ENCODE results near the gene C17orf113.
"Not testable (repeated sequence)": the region's sequence is repeated elsewhere in the genome, so short reads cannot be mapped to it uniquely, and the experiment has no call there.

The C17orf113 gene

GRCh38 chr17:42016941-42017865 lies 33.2 kb downstream of the C17orf113 start, which contains the start of gene DNAJC7:
Gene DNAJC7, minus strand, starts transcription at chr17:42017439. Its CDS starts 23 bp downstream, at chr17:42017416.
- H3K4me3 Mint-ChIP-seq, result peak within 1 kb of the TSS; percentile 94
- H3K27me3 Mint-ChIP-seq, result no peaks in the 10 kb centered on the region
- H3K36me3 Mint-ChIP-seq, result peaks cover 5% of the 10 kb centered on the region
- H3K9me3 Mint-ChIP-seq, result no peaks in the 10 kb centered on the region
- peaks cover 63% of the 10 kb centered on the region for H3K4me1 Mint-ChIP-seq
- H3K27ac Mint-ChIP-seq, result peak within 1 kb of the TSS; percentile 96

- H3K36me3 Mint-ChIP-seq, result peaks cover 3% of the 10 kb centered on the region
- no peaks in the 10 kb centered on the region for H3K9me3 Mint-ChIP-seq
- H3K4me3 Mint-ChIP-seq, result peak overlapping the region; percentile 94
- H3K27ac Mint-ChIP-seq, result peak overlapping the region; percentile 96
- H3K27me3 Mint-ChIP-seq, result no peaks in the 10 kb centered on the region
- peaks cover 66% of the 10 kb centered on the region for H3K4me1 Mint-ChIP-seq
Measured at GRCh38 chr17:42016411-42016831, 34.0 kb downstream of the C17orf113 start.

GRCh38 chr17:42013740-42014139 lies 36.7 kb downstream of the C17orf113 start:
- not testable (repeated sequence) for H3K36me3 Mint-ChIP-seq, H3K4me3 Mint-ChIP-seq, H3K9me3 Mint-ChIP-seq, H3K27me3 Mint-ChIP-seq, H3K27ac Mint-ChIP-seq
- H3K4me1 Mint-ChIP-seq, result peaks cover 69% of the 10 kb centered on the region

- not testable (repeated sequence) for H3K27ac Mint-ChIP-seq, H3K27me3 Mint-ChIP-seq, H3K4me3 Mint-ChIP-seq, H3K36me3 Mint-ChIP-seq, H3K9me3 Mint-ChIP-seq
- peaks cover 58% of the 10 kb centered on the region for H3K4me1 Mint-ChIP-seq
Measured at GRCh38 chr17:42012363-42012762, 38.0 kb downstream of the C17orf113 start.

GRCh38 chr17:42010898-42011516 lies 39.4 kb downstream of the C17orf113 start:
- no peaks in the 10 kb centered on the region for H3K36me3 Mint-ChIP-seq
- H3K9me3 Mint-ChIP-seq, result no peaks in the 10 kb centered on the region
- peaks cover 60% of the 10 kb centered on the region for H3K4me1 Mint-ChIP-seq
- H3K4me3 Mint-ChIP-seq, result no peak overlapping the region
- no peak overlapping the region for H3K27ac Mint-ChIP-seq
- H3K27me3 Mint-ChIP-seq, result no peaks in the 10 kb centered on the region

GRCh38 chr17:42010266-42010680 lies 40.1 kb downstream of the C17orf113 start:
- H3K36me3 Mint-ChIP-seq, H3K4me3 Mint-ChIP-seq, H3K27ac Mint-ChIP-seq, H3K9me3 Mint-ChIP-seq, H3K27me3 Mint-ChIP-seq: not testable (repeated sequence)
- peaks cover 58% of the 10 kb centered on the region for H3K4me1 Mint-ChIP-seq

GRCh38 chr17:42009170-42009569 lies 41.2 kb downstream of the C17orf113 start:
- Mint-ChIP-seq H3K9me3 (no peaks in the 10 kb centered on the region), H3K27me3 (no peaks in the 10 kb centered on the region), H3K36me3 (no peaks in the 10 kb centered on the region), H3K4me3 (peak overlapping the region; percentile 42), H3K4me1 (peaks cover 64% of the 10 kb centered on the region), H3K27ac (no peak overlapping the region)

- Mint-ChIP-seq H3K9me3 (no peaks in the 10 kb centered on the region), H3K27me3 (no peaks in the 10 kb centered on the region), H3K27ac (peak overlapping the region; percentile 5), H3K4me3 (no peak overlapping the region), H3K4me1 (peaks cover 47% of the 10 kb centered on the region), H3K36me3 (no peaks in the 10 kb centered on the region)
Measured at GRCh38 chr17:42005166-42005565, 45.2 kb downstream of the C17orf113 start.

- H3K4me1 Mint-ChIP-seq, result peaks cover 33% of the 10 kb centered on the region
- H3K36me3 Mint-ChIP-seq, result no peaks in the 10 kb centered on the region
- no peak overlapping the region for H3K4me3 Mint-ChIP-seq
- H3K9me3 Mint-ChIP-seq, result no peaks in the 10 kb centered on the region
- H3K27ac Mint-ChIP-seq, result peak overlapping the region; percentile 13
- H3K27me3 Mint-ChIP-seq, result no peaks in the 10 kb centered on the region
Measured at GRCh38 chr17:42002792-42003301, 47.6 kb downstream of the C17orf113 start.

GRCh38 chr17:42002175-42002791 lies 48.1 kb downstream of the C17orf113 start:
- no peak overlapping the region for H3K4me3 Mint-ChIP-seq
- peak overlapping the region; percentile 13 for H3K27ac Mint-ChIP-seq
- no peaks in the 10 kb centered on the region for H3K27me3 Mint-ChIP-seq
- H3K9me3 Mint-ChIP-seq, result no peaks in the 10 kb centered on the region
- peaks cover 32% of the 10 kb centered on the region for H3K4me1 Mint-ChIP-seq
- H3K36me3 Mint-ChIP-seq, result no peaks in the 10 kb centered on the region

GRCh38 chr17:42001729-42002128 lies 48.7 kb downstream of the C17orf113 start:
- Mint-ChIP-seq H3K9me3 (no peaks in the 10 kb centered on the region), H3K4me1 (peaks cover 32% of the 10 kb centered on the region), H3K27me3 (no peaks in the 10 kb centered on the region), H3K4me3 (no peak overlapping the region), H3K27ac (no peak overlapping the region), H3K36me3 (no peaks in the 10 kb centered on the region)

GRCh38 chr17:42000413-42001133 lies 49.8 kb downstream of the C17orf113 start:
- H3K4me1 Mint-ChIP-seq, result peaks cover 35% of the 10 kb centered on the region
- no peaks in the 10 kb centered on the region for H3K27me3 Mint-ChIP-seq
- H3K9me3 Mint-ChIP-seq, result no peaks in the 10 kb centered on the region
- no peak overlapping the region for H3K27ac Mint-ChIP-seq
- no peaks in the 10 kb centered on the region for H3K36me3 Mint-ChIP-seq
- H3K4me3 Mint-ChIP-seq, result no peak overlapping the region

- Mint-ChIP-seq H3K4me3 (no peak overlapping the region), H3K27ac (no peak overlapping the region), H3K36me3 (peaks cover 4% of the 10 kb centered on the region), H3K9me3 (no peaks in the 10 kb centered on the region), H3K27me3 (no peaks in the 10 kb centered on the region), H3K4me1 (peaks cover 23% of the 10 kb centered on the region)
Measured at GRCh38 chr17:41998497-41998896, 51.9 kb downstream of the C17orf113 start.

GRCh38 chr17:41996855-41997164 lies 53.6 kb downstream of the C17orf113 start:
- no peaks in the 10 kb centered on the region for H3K27me3 Mint-ChIP-seq
- H3K4me3 Mint-ChIP-seq, result no peak overlapping the region
- no peaks in the 10 kb centered on the region for H3K9me3 Mint-ChIP-seq
- no peak overlapping the region for H3K27ac Mint-ChIP-seq
- peaks cover 7% of the 10 kb centered on the region for H3K36me3 Mint-ChIP-seq
- peaks cover 8% of the 10 kb centered on the region for H3K4me1 Mint-ChIP-seq

GRCh38 chr17:41992576-41992975 lies 57.8 kb downstream of the C17orf113 start:
- peaks cover 8% of the 10 kb centered on the region for H3K4me1 Mint-ChIP-seq
- no peak overlapping the region for H3K4me3 Mint-ChIP-seq
- peaks cover 13% of the 10 kb centered on the region for H3K36me3 Mint-ChIP-seq
- H3K9me3 Mint-ChIP-seq, result no peaks in the 10 kb centered on the region
- no peak overlapping the region for H3K27ac Mint-ChIP-seq
- H3K27me3 Mint-ChIP-seq, result no peaks in the 10 kb centered on the region
